H1 (cell line): ENCODE data around the gene RALGAPA1. TPM values are rescaled to one million over a fixed set of nuclear protein-coding genes. Genes with fewer than 3 reads are reported as not detected.

Experiments used
- CHD7 ChIP-seq: fragments of 300-600 bp; sonication (generic); IDR thresholded peaks from 2 replicates; pipeline ENCODE4 v1.7.1; 2012; ENCODE audit warnings: low read length, moderate library complexity, mild to moderate bottlenecking, inconsistent platforms; ENCODE audit not compliant: insufficient replicate concordance
- POLR2A ChIP-seq, 2 experiments: IDR thresholded peaks; 1 replicate in 1 of 2; 2 replicates in 1 of 2; pipeline ENCODE4 v1.6.1; 2011; ENCODE audit warnings: low read depth in 2 of 2, low read length in 2 of 2, mild to moderate bottlenecking in 2 of 2; ENCODE audit errors: control extremely low read depth in 1 of 2
- polyA plus RNA-seq, 7 experiments: library from polyadenylated mRNA; depleted of rRNA in 3 of 7; stranded (reverse) in 5 of 7; unstranded in 2 of 7; fragments of >200 nt in 5 of 7; fragments of 200-250 nt in 2 of 7; gene quantifications; 1 replicate in 5 of 7; 2 replicates in 1 of 7; 4 replicates in 1 of 7; pipeline versions ENCODE4 v1.2.1 to v1.2.3, GENCODE V29; 2011 to 2013; ENCODE audit warnings: missing spikeins in 2 of 7, mixed read lengths in 2 of 7
- total RNA-seq: library from RNA; stranded (reverse); fragmentation: NEBNext Ultra II Directional; extraction: Animal tissue kit (Norgen Biotek cat#: 25700); gene quantifications from 2 replicates; pipeline ENCODE4 v1.2.1, GENCODE V29; 2021

The RALGAPA1 gene
- total and polyA plus RNA-seq, 2 of the 8 experiments (the other 6 are each of a cell fraction or from before 2014, with no cell fraction given) = 4.2 to 26.7 TPM

GRCh38 chr14:35819591-35820540 is 10.8 kb upstream of the RALGAPA1 start (continued):
- TF ChIP-seq CHD7 = no peak
- no peak for TF ChIP-seq POLR2A (IDR thresholded peaks at IDR 0.05; ENCODE audit: control extremely low read depth in 1 of 2, low read depth in 2 of 2, low read length in 2 of 2)
- TF ChIP-seq, all 59 proteins: peak for 0
